ENCODE results near the gene ZHX3.

ZHX3 gene

GRCh38 chr20:41187668-41188067 is 129.9 kb downstream of the ZHX3 start:
- DNase-seq (ENCODE audit: low read depth), result no peak

- no peak for DNase-seq (ENCODE audit: low read depth)
Observed at GRCh38 chr20:41185013-41185757, 132.3 kb downstream of the ZHX3 start.

- DNase-seq (ENCODE audit: low read depth), result no peak
Observed at GRCh38 chr20:41183831-41184230, 133.7 kb downstream of the ZHX3 start.

GRCh38 chr20:41183391-41183790 is 134.1 kb downstream of the ZHX3 start:
- DNase-seq (ENCODE audit: low read depth), result no peak

GRCh38 chr20:41182296-41183212 is 135.0 kb downstream of the ZHX3 start:
- DNase-seq (ENCODE audit: low read depth), result no peak

GRCh38 chr20:41181567-41181966 is 136.0 kb downstream of the ZHX3 start:
- no peak for DNase-seq (ENCODE audit: low read depth)

- no peak for DNase-seq (ENCODE audit: low read depth)
Observed at GRCh38 chr20:41180599-41181333, 136.8 kb downstream of the ZHX3 start.

- no peak for DNase-seq (ENCODE audit: low read depth)
Observed at GRCh38 chr20:41179961-41180360, 137.6 kb downstream of the ZHX3 start.

GRCh38 chr20:41178904-41179432 is 138.6 kb downstream of the ZHX3 start:
- DNase-seq (ENCODE audit: low read depth), result no peak

- no peak for DNase-seq (ENCODE audit: low read depth)
Observed at GRCh38 chr20:41178495-41178894, 139.0 kb downstream of the ZHX3 start.

- no peak for DNase-seq (ENCODE audit: low read depth)
Observed at GRCh38 chr20:41177636-41178035, 139.9 kb downstream of the ZHX3 start.

- no peak for DNase-seq (ENCODE audit: low read depth)
Observed at GRCh38 chr20:41176711-41177552, 140.6 kb downstream of the ZHX3 start.

- no peak for DNase-seq (ENCODE audit: low read depth)
Observed at GRCh38 chr20:41175727-41176330, 141.7 kb downstream of the ZHX3 start.

GRCh38 chr20:41175201-41175651 is 142.3 kb downstream of the ZHX3 start:
- DNase-seq (ENCODE audit: low read depth), result no peak

GRCh38 chr20:41174782-41175181 is 142.7 kb downstream of the ZHX3 start:
- DNase-seq (ENCODE audit: low read depth), result no peak

- DNase-seq (ENCODE audit: low read depth), result no peak
Observed at GRCh38 chr20:41174373-41174772, 143.2 kb downstream of the ZHX3 start.

GRCh38 chr20:41173791-41174341 is 143.7 kb downstream of the ZHX3 start:
- DNase-seq (ENCODE audit: low read depth), result no peak

- DNase-seq (ENCODE audit: low read depth), result peak; percentile 41
Observed at GRCh38 chr20:41173161-41173721, 144.3 kb downstream of the ZHX3 start.

- DNase-seq (ENCODE audit: low read depth), result no peak
Observed at GRCh38 chr20:41172296-41173140, 145.0 kb downstream of the ZHX3 start.
